ENCODE measurements around the gene MAPKAP1. TPM values are rescaled to one million over a fixed set of nuclear protein-coding genes. Genes with fewer than 3 reads are reported as not detected.

Gene MAPKAP1
- polyA plus RNA-seq, 1 donor (not counting 4 experiments of a cell fraction or from before 2014, with no cell fraction given): 129 TPM

GRCh38 chr9:125540497-125540896, 166.5 kb downstream of the MAPKAP1 start:
- Histone ChIP-seq H3K4me1 (ENCODE audit: control insufficient read depth, extremely low read depth, insufficient read depth, low read length) (peaks cover 42% of the 10 kb centered on the region), H2AFZ (ENCODE audit: control insufficient read depth, low read length) (no peak overlapping the region), H3K4me3 (ENCODE audit: control insufficient read depth in 2 of 3, extremely low read depth in 1 of 3, insufficient read depth in 2 of 3, low read depth in 1 of 3, low read length in 3 of 3) (no peak overlapping the region), H3K27me3 (ENCODE audit: control insufficient read depth, extremely low read depth, insufficient read depth, low read length) (no peaks in the 10 kb centered on the region), H3K36me3 (ENCODE audit: control insufficient read depth in 2 of 2, extremely low read depth in 1 of 2, insufficient read depth in 2 of 2, low read length in 2 of 2) (peaks cover 0 to 8% of the 10 kb centered on the region in 2 experiments), H3K9me3 (ENCODE audit: control insufficient read depth, low read depth, low read length) (no peaks in the 10 kb centered on the region), H4K20me1 (ENCODE audit: control insufficient read depth, extremely low read depth, insufficient read depth, low read length) (no peaks in the 10 kb centered on the region), H3K4me2 (ENCODE audit: control insufficient read depth, extremely low read depth, insufficient read depth, low read depth, low read length) (no peak overlapping the region), H3K27ac (ENCODE audit: control insufficient read depth, insufficient read depth, low read length) (peak overlapping the region; percentile 49), H3K79me2 (ENCODE audit: control insufficient read depth, insufficient read depth, low read length) (peaks cover 5% of the 10 kb centered on the region), H3K9ac (ENCODE audit: control insufficient read depth, extremely low read depth, insufficient read depth, low read length) (no peak overlapping the region), H3K9me1 (ENCODE audit: control insufficient read depth, extremely low read depth, insufficient read depth, low read length) (no peaks in the 10 kb centered on the region)
- DNase-seq (ENCODE audit: low read depth, low spot score) (no peak), FAIRE-seq (peak; percentile 88)
- dilution Hi-C loops (cut with MboI; ENCODE audit: extremely low pct_ligation_motif_present, low sequenced_read_pairs): no loop called here
- TF ChIP-seq EZH2 (IDR thresholded peaks at IDR 0.05; ENCODE audit: low read length) (no peak), CTCF (optimal IDR thresholded peaks at IDR 0.05 in 1 of 3, IDR thresholded peaks at IDR 0.05 in 1 of 3, conservative IDR thresholded peaks at IDR 0.05 in 1 of 3; ENCODE audit: extremely low read depth in 1 of 3, insufficient read depth in 2 of 3, low read length in 3 of 3) (no peak)

DNA sequence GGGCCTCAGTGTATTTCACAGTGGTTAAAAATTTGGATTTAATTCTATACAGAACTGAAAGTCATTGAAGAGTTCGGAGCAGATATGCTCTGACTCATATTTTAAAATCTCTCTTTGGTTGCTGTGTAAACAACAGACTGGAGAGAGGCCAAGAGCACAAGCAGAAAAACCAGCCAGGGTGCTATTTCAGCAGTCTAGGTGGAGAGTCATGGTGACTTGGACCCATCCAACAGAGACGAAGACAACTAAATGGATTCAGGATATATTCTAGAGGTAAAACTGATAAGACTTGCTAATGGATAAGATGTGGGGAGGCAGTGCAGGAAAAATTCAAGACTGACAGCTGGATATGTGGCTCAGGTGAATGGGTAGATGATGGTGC, 168.9 kb downstream of the MAPKAP1 start:
- Histone ChIP-seq H3K36me3 (ENCODE audit: control insufficient read depth in 2 of 2, extremely low read depth in 1 of 2, insufficient read depth in 2 of 2, low read length in 2 of 2) (peaks cover 0 to 6% of the 10 kb centered on the region in 2 experiments), H3K27ac (ENCODE audit: control insufficient read depth, insufficient read depth, low read length) (peak overlapping the region; percentile 66), H3K9me3 (ENCODE audit: control insufficient read depth, low read depth, low read length) (no peaks in the 10 kb centered on the region), H3K4me2 (ENCODE audit: control insufficient read depth, extremely low read depth, insufficient read depth, low read depth, low read length) (peak overlapping the region; percentile 74), H3K9ac (ENCODE audit: control insufficient read depth, extremely low read depth, insufficient read depth, low read length) (peak overlapping the region; percentile 36), H4K20me1 (ENCODE audit: control insufficient read depth, extremely low read depth, insufficient read depth, low read length) (no peaks in the 10 kb centered on the region), H3K27me3 (ENCODE audit: control insufficient read depth, extremely low read depth, insufficient read depth, low read length) (no peaks in the 10 kb centered on the region), H3K79me2 (ENCODE audit: control insufficient read depth, insufficient read depth, low read length) (peaks cover 7% of the 10 kb centered on the region), H3K4me3 (ENCODE audit: control insufficient read depth in 2 of 3, extremely low read depth in 1 of 3, insufficient read depth in 2 of 3, low read depth in 1 of 3, low read length in 3 of 3) (peak overlapping the region in 1 of 3 experiments; percentile 47), H3K9me1 (ENCODE audit: control insufficient read depth, extremely low read depth, insufficient read depth, low read length) (no peaks in the 10 kb centered on the region), H2AFZ (ENCODE audit: control insufficient read depth, low read length) (no peak overlapping the region), H3K4me1 (ENCODE audit: control insufficient read depth, extremely low read depth, insufficient read depth, low read length) (peaks cover 42% of the 10 kb centered on the region)
- no peak for TF ChIP-seq EZH2 (IDR thresholded peaks at IDR 0.05; ENCODE audit: low read length)
- DNase-seq (ENCODE audit: low read depth, low spot score) (no peak), FAIRE-seq (peak; percentile 82)
- dilution Hi-C loops (cut with MboI; ENCODE audit: extremely low pct_ligation_motif_present, low sequenced_read_pairs): no loop called here

All from keratinocyte (primary cell).